ENCODE measurements around the gene CDC27.

DNA sequence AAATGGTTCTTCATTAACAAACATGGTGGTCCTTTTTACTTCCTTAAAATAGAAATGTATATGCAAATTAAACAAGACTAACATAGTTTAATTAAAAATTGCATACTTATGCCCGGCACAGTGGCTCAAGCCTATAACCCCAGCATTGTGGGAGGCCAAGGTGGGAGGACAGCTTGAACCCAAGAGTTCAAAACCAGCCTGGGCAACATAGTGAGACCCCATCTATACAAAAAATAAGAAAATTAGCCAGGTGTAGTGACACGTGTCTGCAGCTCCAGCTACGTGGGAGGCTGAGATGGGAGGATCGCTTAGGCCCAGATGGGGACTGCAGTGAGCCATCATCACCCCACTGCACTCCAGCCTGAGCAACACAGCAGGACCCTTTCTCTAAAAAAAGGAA lies 18.4 kb downstream of the CDC27 start:
- no peak for TF ChIP-seq POLR2A (IDR thresholded peaks at IDR 0.05)
- TF ChIP-seq, protein P1, sequence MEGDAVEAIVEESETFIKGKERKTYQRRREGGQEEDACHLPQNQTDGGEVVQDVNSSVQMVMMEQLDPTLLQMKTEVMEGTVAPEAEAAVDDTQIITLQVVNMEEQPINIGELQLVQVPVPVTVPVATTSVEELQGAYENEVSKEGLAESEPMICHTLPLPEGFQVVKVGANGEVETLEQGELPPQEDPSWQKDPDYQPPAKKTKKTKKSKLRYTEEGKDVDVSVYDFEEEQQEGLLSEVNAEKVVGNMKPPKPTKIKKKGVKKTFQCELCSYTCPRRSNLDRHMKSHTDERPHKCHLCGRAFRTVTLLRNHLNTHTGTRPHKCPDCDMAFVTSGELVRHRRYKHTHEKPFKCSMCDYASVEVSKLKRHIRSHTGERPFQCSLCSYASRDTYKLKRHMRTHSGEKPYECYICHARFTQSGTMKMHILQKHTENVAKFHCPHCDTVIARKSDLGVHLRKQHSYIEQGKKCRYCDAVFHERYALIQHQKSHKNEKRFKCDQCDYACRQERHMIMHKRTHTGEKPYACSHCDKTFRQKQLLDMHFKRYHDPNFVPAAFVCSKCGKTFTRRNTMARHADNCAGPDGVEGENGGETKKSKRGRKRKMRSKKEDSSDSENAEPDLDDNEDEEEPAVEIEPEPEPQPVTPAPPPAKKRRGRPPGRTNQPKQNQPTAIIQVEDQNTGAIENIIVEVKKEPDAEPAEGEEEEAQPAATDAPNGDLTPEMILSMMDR (IDR thresholded peaks at IDR 0.05 in 4 of 5, conservative IDR thresholded peaks at IDR 0.05 in 1 of 5) = no peak
